A549 treated with AZD9567 at 1 μM for 4 hours (cell line): ENCODE measurements around the gene NRAP. TPM values are rescaled to one million over a fixed set of nuclear protein-coding genes. Genes with fewer than 3 reads are reported as not detected.

Experiments used
- total RNA-seq: library from RNA; stranded (reverse); fragments of 200-300 nt; extraction: Qiagen RNA extraction; gene quantifications from 5 replicates; pipeline ENCODE4 v1.2.3, GENCODE V29; 2022; ENCODE audit not compliant: insufficient read depth

NRAP gene, protein sequence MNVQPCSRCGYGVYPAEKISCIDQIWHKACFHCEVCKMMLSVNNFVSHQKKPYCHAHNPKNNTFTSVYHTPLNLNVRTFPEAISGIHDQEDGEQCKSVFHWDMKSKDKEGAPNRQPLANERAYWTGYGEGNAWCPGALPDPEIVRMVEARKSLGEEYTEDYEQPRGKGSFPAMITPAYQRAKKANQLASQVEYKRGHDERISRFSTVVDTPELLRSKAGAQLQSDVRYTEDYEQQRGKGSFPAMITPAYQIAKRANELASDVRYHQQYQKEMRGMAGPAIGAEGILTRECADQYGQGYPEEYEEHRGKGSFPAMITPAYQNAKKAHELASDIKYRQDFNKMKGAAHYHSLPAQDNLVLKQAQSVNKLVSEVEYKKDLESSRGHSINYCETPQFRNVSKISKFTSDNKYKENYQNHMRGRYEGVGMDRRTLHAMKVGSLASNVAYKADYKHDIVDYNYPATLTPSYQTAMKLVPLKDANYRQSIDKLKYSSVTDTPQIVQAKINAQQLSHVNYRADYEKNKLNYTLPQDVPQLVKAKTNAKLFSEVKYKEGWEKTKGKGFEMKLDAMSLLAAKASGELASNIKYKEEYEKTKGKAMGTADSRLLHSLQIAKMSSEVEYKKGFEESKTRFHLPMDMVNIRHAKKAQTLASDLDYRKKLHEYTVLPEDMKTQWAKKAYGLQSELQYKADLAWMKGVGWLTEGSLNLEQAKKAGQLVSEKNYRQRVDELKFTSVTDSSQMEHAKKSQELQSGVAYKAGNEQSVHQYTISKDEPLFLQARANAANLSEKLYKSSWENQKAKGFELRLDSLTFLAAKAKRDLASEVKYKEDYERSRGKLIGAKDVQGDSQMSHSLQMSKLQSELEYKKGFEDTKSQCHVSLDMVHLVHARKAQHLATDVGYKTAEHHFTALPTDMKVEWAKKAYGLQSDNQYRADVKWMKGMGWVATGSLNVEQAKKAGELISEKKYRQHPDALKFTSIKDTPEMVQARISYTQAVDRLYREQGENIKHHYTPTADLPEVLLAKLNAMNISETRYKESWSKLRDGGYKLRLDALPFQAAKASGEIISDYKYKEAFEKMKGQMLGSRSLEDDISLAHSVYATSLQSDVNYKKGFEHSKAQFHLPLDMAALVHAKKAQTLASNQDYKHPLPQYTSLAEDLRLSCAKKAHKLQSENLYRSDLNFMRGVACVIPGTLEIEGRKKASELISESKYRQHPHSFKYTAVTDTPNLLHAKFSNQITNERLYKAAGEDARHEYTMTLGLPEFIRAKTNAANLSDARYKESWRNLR (N-terminal part only)
- total RNA-seq, result not detected in 5 replicates

DNA sequence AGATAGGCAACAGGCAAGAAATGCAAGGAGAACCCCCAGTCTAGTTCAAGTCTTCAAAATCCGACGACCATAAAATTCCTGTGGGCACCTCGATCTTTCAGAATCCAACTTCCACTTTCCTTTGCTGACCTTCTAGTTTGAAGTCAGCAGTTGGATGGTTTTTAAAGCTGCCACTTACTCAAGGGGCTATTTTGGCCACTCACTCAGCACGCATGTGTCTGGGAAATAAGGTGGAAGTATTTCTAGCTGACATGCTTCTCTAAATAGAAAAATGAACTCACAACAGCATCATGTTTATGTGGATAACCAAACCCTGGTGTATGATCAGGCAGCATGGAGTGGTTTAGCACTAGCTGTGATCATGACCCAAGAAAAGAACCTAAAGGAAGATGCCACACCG is at the start of gene NRAP:
TSS of gene NRAP (minus strand) at position 134 of the 400 bp plus-strand sequence. CDS start 159 bp downstream, outside the sequence.

DNA sequence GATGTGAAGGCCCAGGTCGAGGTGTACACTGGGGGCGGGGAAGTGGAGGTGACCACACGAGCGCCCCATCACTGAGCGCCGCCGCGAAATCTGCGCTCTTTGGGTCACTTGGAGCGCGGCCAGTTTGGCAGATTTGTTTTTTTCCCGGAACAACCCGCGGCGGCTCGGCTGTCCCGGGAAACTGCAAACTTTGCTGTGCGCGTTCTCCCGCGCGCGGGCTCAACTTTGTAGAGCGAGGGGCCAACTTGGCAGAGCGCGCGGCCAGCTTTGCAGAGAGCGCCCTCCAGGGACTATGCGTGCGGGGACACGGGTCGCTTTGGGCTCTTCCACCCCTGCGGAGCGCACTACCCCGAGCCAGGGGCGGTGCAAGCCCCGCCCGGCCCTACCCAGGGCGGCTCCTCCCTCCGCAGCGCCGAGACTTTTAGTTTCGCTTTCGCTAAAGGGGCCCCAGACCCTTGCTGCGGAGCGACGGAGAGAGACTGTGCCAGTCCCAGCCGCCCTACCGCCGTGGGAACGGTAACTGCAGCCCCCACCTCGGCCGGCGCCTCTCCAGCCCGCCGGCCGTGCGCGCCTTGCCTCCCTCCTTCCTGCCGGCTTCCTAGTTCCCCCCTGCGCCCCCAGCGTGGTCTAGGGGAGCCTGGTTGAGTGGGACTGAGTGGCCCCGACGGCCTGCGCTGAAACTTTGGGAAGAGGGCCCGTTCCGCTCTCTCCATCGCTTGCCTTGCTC is 15.8 kb upstream of the NRAP start, which contains the start of gene CASP7:
TSS of gene CASP7 (plus strand) at position 450 of the 727 bp plus-strand sequence. CDS start 17,582 bp downstream, outside the sequence.

DNA sequence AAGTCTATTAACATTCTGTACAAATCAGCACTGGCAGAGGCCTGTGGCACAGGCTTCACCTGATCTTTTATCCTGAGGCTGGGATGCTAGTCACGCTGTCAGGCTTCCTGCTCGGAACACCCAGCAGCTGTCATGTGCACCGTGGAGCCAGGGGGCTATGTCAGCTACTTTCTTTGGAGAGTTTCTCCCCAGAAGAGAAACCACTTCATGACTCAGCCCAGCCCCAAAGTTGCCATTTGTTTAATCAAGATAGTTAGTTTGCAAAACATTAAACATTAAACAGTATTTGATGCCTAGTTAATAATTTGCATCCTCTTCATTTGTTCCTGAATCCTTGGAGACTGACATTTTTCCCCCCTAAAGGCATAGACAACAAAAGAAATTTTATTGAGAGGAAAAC is 111.1 kb downstream of the NRAP start, which contains the start of gene HABP2:
TSS of gene HABP2 (plus strand) at position 353 of the 400 bp plus-strand sequence. CDS start 69 bp downstream, outside the sequence.

Other genes starting within 250 kb of the NRAP start
- gene HABP2, start 111.0 kb downstream of the NRAP start, total RNA-seq, result 0.09 to 0.13 TPM (median 0.11 TPM) in 4 of 5 replicates, not detected in the other
- gene CASP7, start 15.9 kb upstream of the NRAP start, total RNA-seq, result 23.3 to 38.7 TPM (median 26.9 TPM) in 5 replicates
- 0.02 to 0.19 TPM (median 0.06 TPM) in 3 of 5 replicates, not detected in the others for gene PLEKHS1, start 87.6 kb upstream of the NRAP start, total RNA-seq
- 7.9 to 12.4 TPM (median 8.9 TPM) in 5 replicates for gene DCLRE1A, start 190.0 kb upstream of the NRAP start, total RNA-seq
- gene NHLRC2, start 190.6 kb upstream of the NRAP start, total RNA-seq, result 5.1 to 8.1 TPM (median 6.1 TPM) in 5 replicates